ENCODE measurements around the gene BMPR1A. TPM values are rescaled to one million over a fixed set of nuclear protein-coding genes. Genes with fewer than 3 reads are reported as not detected.
A peak's percentile ranks its signal among the peaks of the same experiment; 100 is the strongest.

BMPR1A gene
- total RNA-seq, 2 donors from 2014 or later: 69.4 to 96.4 TPM

- no peaks in the 10 kb centered on the region for H3K36me3 Mint-ChIP-seq (ENCODE audit: low read depth)
- no peak overlapping the region for H3K4me3 Mint-ChIP-seq
- no peaks in the 10 kb centered on the region for H3K9me3 Mint-ChIP-seq
- no peak overlapping the region for H3K9ac ChIP-seq (ENCODE audit: extremely low read depth, low read length, poor library complexity, severe bottlenecking)
- H3K36me3 ChIP-seq (ENCODE audit: control insufficient read depth, insufficient read depth, low read length): no peaks in the 10 kb centered on the region
- H3K27ac ChIP-seq (ENCODE audit: low read depth, low read length): no peak overlapping the region
- H3K27ac Mint-ChIP-seq: no peak overlapping the region
- H3K4me3 ChIP-seq (ENCODE audit: low read length): no peak overlapping the region
- H3K4me1 Mint-ChIP-seq: peaks cover 23% of the 10 kb centered on the region
- 78 to 88% methylated on average over 3 to 6 of the region's 6 CpGs for WGBS, 2 experiments (ENCODE audit: insufficient coverage in 1 of 2, insufficient read length in 1 of 2)
- peak; percentile 53 for DNase-seq
- H3K27me3 ChIP-seq (ENCODE audit: control insufficient read depth, insufficient read depth, low read length, poor library complexity, severe bottlenecking): no peaks in the 10 kb centered on the region
- no peaks in the 10 kb centered on the region for H3K9me3 ChIP-seq (ENCODE audit: control insufficient read depth, low read length)
- H3K27me3 Mint-ChIP-seq (ENCODE audit: insufficient read depth): peaks cover 1% of the 10 kb centered on the region
- TF ChIP-seq, protein P1, sequence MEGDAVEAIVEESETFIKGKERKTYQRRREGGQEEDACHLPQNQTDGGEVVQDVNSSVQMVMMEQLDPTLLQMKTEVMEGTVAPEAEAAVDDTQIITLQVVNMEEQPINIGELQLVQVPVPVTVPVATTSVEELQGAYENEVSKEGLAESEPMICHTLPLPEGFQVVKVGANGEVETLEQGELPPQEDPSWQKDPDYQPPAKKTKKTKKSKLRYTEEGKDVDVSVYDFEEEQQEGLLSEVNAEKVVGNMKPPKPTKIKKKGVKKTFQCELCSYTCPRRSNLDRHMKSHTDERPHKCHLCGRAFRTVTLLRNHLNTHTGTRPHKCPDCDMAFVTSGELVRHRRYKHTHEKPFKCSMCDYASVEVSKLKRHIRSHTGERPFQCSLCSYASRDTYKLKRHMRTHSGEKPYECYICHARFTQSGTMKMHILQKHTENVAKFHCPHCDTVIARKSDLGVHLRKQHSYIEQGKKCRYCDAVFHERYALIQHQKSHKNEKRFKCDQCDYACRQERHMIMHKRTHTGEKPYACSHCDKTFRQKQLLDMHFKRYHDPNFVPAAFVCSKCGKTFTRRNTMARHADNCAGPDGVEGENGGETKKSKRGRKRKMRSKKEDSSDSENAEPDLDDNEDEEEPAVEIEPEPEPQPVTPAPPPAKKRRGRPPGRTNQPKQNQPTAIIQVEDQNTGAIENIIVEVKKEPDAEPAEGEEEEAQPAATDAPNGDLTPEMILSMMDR (conservative IDR thresholded peaks at IDR 0.05): no peak
- no peaks in the 10 kb centered on the region for H3K4me1 ChIP-seq (ENCODE audit: control insufficient read depth, insufficient read depth, low read length)
Observed at GRCh38 chr10:86715156-86715795, 41.1 kb upstream of the BMPR1A start.

DNA sequence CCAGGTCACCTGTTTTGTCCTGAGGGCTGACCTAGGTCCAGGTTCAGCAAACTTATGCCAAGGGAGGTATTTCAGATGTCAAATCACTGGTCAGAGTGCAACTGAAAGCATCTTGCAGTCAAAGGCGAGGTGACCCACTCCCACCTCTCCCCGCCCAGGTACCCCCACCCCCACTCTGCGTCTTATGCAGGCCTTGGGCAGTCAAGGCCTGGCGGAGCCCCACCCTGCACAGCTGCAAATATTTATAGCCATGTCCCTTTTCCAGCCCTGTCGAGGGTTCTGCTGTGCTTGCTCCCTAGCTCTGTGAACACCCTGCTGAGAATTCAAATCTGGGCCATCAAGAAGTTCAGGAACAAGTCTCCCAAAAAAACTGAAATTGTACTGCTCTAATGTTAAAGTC, 40.6 kb upstream of the BMPR1A start:
- Mint-ChIP-seq H3K4me1 (peaks cover 20% of the 10 kb centered on the region), H3K27ac (no peak overlapping the region), H3K4me3 (no peak overlapping the region), H3K27me3 (ENCODE audit: insufficient read depth) (peaks cover 1% of the 10 kb centered on the region), H3K36me3 (ENCODE audit: low read depth) (no peaks in the 10 kb centered on the region), H3K9me3 (no peaks in the 10 kb centered on the region)
- 70 to 79% methylated on average over 2 to 5 of the region's 5 CpGs for WGBS, 2 experiments (ENCODE audit: insufficient coverage in 1 of 2, insufficient read length in 1 of 2)
- H3K27ac ChIP-seq (ENCODE audit: low read depth, low read length): no peak overlapping the region
- no peak overlapping the region for H3K4me3 ChIP-seq (ENCODE audit: low read length)
- no peaks in the 10 kb centered on the region for H3K4me1 ChIP-seq (ENCODE audit: control insufficient read depth, insufficient read depth, low read length)
- H3K27me3 ChIP-seq (ENCODE audit: control insufficient read depth, insufficient read depth, low read length, poor library complexity, severe bottlenecking): no peaks in the 10 kb centered on the region
- DNase-seq: no peak
- TF ChIP-seq, protein P1 (conservative IDR thresholded peaks at IDR 0.05): no peak
- no peaks in the 10 kb centered on the region for H3K36me3 ChIP-seq (ENCODE audit: control insufficient read depth, insufficient read depth, low read length)
- no peak overlapping the region for H3K9ac ChIP-seq (ENCODE audit: extremely low read depth, low read length, poor library complexity, severe bottlenecking)
- H3K9me3 ChIP-seq (ENCODE audit: control insufficient read depth, low read length): no peaks in the 10 kb centered on the region

DNA sequence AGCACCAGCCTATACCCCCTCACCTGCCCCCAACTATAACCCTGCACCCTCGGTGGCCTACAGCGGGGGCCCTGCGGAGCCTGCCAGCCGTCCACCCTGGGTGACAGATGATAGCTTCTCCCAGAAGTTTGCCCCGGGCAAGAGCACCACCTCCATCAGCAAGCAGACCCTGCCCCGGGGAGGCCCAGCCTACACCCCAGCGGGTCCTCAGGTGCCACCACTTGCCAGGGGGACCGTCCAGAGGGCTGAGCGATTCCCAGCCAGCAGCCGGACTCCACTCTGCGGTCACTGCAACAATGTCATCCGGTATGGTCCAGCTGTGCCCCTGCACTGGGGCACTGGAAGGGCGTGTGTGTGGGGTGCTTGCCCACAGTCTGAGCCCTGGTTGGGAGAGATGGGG, 40.0 kb upstream of the BMPR1A start:
- H3K9me3 ChIP-seq (ENCODE audit: control insufficient read depth, low read length): no peaks in the 10 kb centered on the region

More for the DNA sequence above, 40.0 kb upstream of the BMPR1A start:
- peaks cover 1% of the 10 kb centered on the region for H3K27me3 Mint-ChIP-seq (ENCODE audit: insufficient read depth)
- TF ChIP-seq, protein P1 (conservative IDR thresholded peaks at IDR 0.05): no peak
- Histone ChIP-seq H3K27ac (ENCODE audit: low read depth, low read length) (no peak overlapping the region), H3K4me1 (ENCODE audit: control insufficient read depth, insufficient read depth, low read length) (no peaks in the 10 kb centered on the region), H3K36me3 (ENCODE audit: control insufficient read depth, insufficient read depth, low read length) (no peaks in the 10 kb centered on the region), H3K27me3 (ENCODE audit: control insufficient read depth, insufficient read depth, low read length, poor library complexity, severe bottlenecking) (no peaks in the 10 kb centered on the region), H3K9ac (ENCODE audit: extremely low read depth, low read length, poor library complexity, severe bottlenecking) (no peak overlapping the region), H3K4me3 (ENCODE audit: low read length) (no peak overlapping the region)
- DNase-seq: no peak
- no peak overlapping the region for H3K4me3 Mint-ChIP-seq
- H3K4me1 Mint-ChIP-seq: peaks cover 23% of the 10 kb centered on the region
- no peaks in the 10 kb centered on the region for H3K9me3 Mint-ChIP-seq
- H3K27ac Mint-ChIP-seq: no peak overlapping the region
- 94 to 96% methylated on average over 8 to 13 of the region's 13 CpGs for WGBS, 2 experiments (ENCODE audit: insufficient coverage in 1 of 2, insufficient read length in 1 of 2)
- no peaks in the 10 kb centered on the region for H3K36me3 Mint-ChIP-seq (ENCODE audit: low read depth)
